A549 (cell line): ENCODE measurements around the gene ACTG2. TPM values are rescaled to one million over a fixed set of nuclear protein-coding genes. Genes with fewer than 3 reads are reported as not detected.

ENCODE experiments used
- ATAC-seq, 2 experiments: fragments of 200-7000 bp in 1 of 2; fragments of >200 bp in 1 of 2; cut with Nextera tagmentation in 1 of 2; cut with Tn5 transposase in 1 of 2; 3 replicates each; pipeline versions ENCODE4 v1.8.0 to v1.9.1; 2018 to 2020; ENCODE audit warnings: mild to moderate bottlenecking in 1 of 2, moderate library complexity in 1 of 2
- CTCF ChIA-PET: fragments of 300-600 bp; sonication (Branson Sonifier 250); formaldehyde crosslinking; extraction: SDS; loops from one replicate; lab custom pipeline; 2021; ENCODE audit warnings: antibody characterized with exemption, inconsistent platforms; lab: Yijun Ruan, JAX
- POLR2A ChIA-PET: fragments of 350-600 bp; formaldehyde crosslinking; extraction: SDS; loops from one replicate; lab custom pipeline; 2021; ENCODE audit warnings: antibody characterized with exemption, inconsistent platforms; lab: Yijun Ruan, JAX
- DNase-seq, 2 experiments: peaks; one replicate each; pipeline versions ENCODE4 v3.0.0 to v3.0.0-alpha.2; 2011 to 2016; ENCODE audit warnings: low read depth in 1 of 2, low spot score in 1 of 2
- FAIRE-seq: peaks from 2 replicates; lab custom pipeline; 2011; peaks lifted over from hg19 to GRCh38; lab: Jason Lieb, UNC
- H3K27ac ChIP-seq, 2 experiments: fragments of >200 bp; sonication (Bioruptor Twin); formaldehyde crosslinking; 3 replicates each; pipeline ENCODE4 v1.5.1; 2016 to 2017
- H3K4me1 ChIP-seq: fragments of >200 bp; sonication (Bioruptor Twin); formaldehyde crosslinking; 3 replicates; pipeline ENCODE4 v1.6.1; 2016
- H3K4me2 ChIP-seq: fragments of >200 bp; sonication (Bioruptor Twin); formaldehyde crosslinking; 3 replicates; pipeline ENCODE4 v1.6.1; 2016
- H3K4me3 ChIP-seq: fragments of >200 bp; sonication (Bioruptor Twin); formaldehyde crosslinking; 3 replicates; pipeline ENCODE4 v1.5.1; 2016
- H3K9me3 ChIP-seq: fragments of >200 bp; sonication (Bioruptor Twin); formaldehyde crosslinking; 3 replicates; pipeline ENCODE4 v1.6.1; 2016
- BCL3 ChIP-seq: fragments of >200 bp; sonication (Bioruptor Twin); formaldehyde crosslinking; IDR thresholded peaks from 3 replicates; pipeline ENCODE4 v1.6.1; 2016
- CHD2 ChIP-seq: fragments of 150-350 bp; IDR thresholded peaks from 2 replicates; pipeline ENCODE4 v1.6.1; 2014; ENCODE audit warnings: low read length; ENCODE audit not compliant: partially characterized antibody
- FOSL2 ChIP-seq, 2 experiments: fragments of 450-650 bp in 1 of 2; fragments of >200 bp in 1 of 2; sonication (Bioruptor Twin) in 1 of 2; formaldehyde crosslinking; IDR thresholded peaks; 2 replicates each; pipeline versions ENCODE4 v1.5.0 to v1.6.1; 2016 to 2020; ENCODE audit warnings: mild to moderate bottlenecking in 1 of 2, moderate library complexity in 1 of 2
- HEYL ChIP-seq: fragments of 250-450 bp; sonication (Bioruptor Pico); IDR thresholded peaks from 2 replicates; pipeline ENCODE4 v1.8.0; 2021; ENCODE audit warnings: mild to moderate bottlenecking, moderate library complexity
- HMGXB4 ChIP-seq: fragments of 250-450 bp; sonication (Bioruptor Pico); IDR thresholded peaks from 2 replicates; pipeline ENCODE4 v1.5.0; 2021; ENCODE audit warnings: mild to moderate bottlenecking, moderate library complexity, borderline replicate concordance
- HOXB5 ChIP-seq: fragments of 250-450 bp; sonication (Bioruptor Pico); IDR thresholded peaks from 2 replicates; pipeline ENCODE4 v1.5.0; 2020; ENCODE audit warnings: mild to moderate bottlenecking, moderate library complexity
- MAFK ChIP-seq: fragments of 450-650 bp; IDR thresholded peaks from 2 replicates; pipeline ENCODE4 v1.6.1; 2014; ENCODE audit not compliant: partially characterized antibody
- MAZ ChIP-seq: fragments of 150-350 bp; IDR thresholded peaks from 2 replicates; pipeline ENCODE4 v1.6.1; 2014; ENCODE audit warnings: antibody characterized with exemption, low read depth, low read length, borderline replicate concordance
- MYC ChIP-seq: IDR thresholded peaks from 2 replicates; pipeline ENCODE4 v1.6.1; 2012; ENCODE audit warnings: mild to moderate bottlenecking, inconsistent platforms, low read length, improper control_type of control experiment, borderline replicate concordance
- NFE2L2 ChIP-seq: fragments of 150-350 bp; conservative IDR thresholded peaks from 2 replicates; pipeline ENCODE4 v1.6.1; 2014; ENCODE audit warnings: low read length
- NPAS2 ChIP-seq: fragments of 250-450 bp; sonication (Bioruptor Pico); IDR thresholded peaks from 2 replicates; pipeline ENCODE4 v1.8.0; 2022; ENCODE audit warnings: mild to moderate bottlenecking, moderate library complexity, borderline replicate concordance
- NR3C1 ChIP-seq: fragments of >200 bp; sonication (Bioruptor Twin); formaldehyde crosslinking; IDR thresholded peaks from 3 replicates; pipeline ENCODE4 v1.6.1; 2017
- POLR2A ChIP-seq: IDR thresholded peaks from 2 replicates; pipeline ENCODE4 v1.6.1; 2012; ENCODE audit warnings: mild to moderate bottlenecking, low read length
- RAD21 ChIP-seq, 2 experiments: fragments of >200 bp in 1 of 2; sonication (Bioruptor Twin) in 1 of 2; formaldehyde crosslinking in 1 of 2; IDR thresholded peaks in 1 of 2; conservative IDR thresholded peaks in 1 of 2; 2 replicates in 1 of 2; 3 replicates in 1 of 2; pipeline ENCODE4 v1.6.1; 2012 to 2018; ENCODE audit warnings: inconsistent platforms in 1 of 2
- REST ChIP-seq: fragments of 200-600 bp; sonication (generic); IDR thresholded peaks from 2 replicates; pipeline ENCODE4 v1.6.1; 2016; ENCODE audit warnings: antibody characterized with exemption, mild to moderate bottlenecking, moderate library complexity
- TP53 ChIP-seq: fragments of 250-450 bp; sonication (Bioruptor Pico); IDR thresholded peaks from 2 replicates; pipeline ENCODE4 v1.5.0; 2021; ENCODE audit warnings: mild to moderate bottlenecking, moderate library complexity
- USF2 ChIP-seq: fragments of 450-650 bp; IDR thresholded peaks from 2 replicates; pipeline ENCODE4 v1.6.1; 2014; ENCODE audit warnings: antibody characterized with exemption
- ZSCAN20 ChIP-seq: fragments of 250-450 bp; sonication (Bioruptor Pico); IDR thresholded peaks from 2 replicates; pipeline ENCODE4 v1.8.0; 2022; ENCODE audit warnings: mild to moderate bottlenecking, moderate library complexity
- WGBS: methylation state at CpG from one replicate; pipeline ENCODE4 v1.1.6; 2017; ENCODE audit errors: missing lambda C conversion rate; 5-methylcytosine and 5-hydroxymethylcytosine counted together
- polyA plus RNA-seq, 4 experiments: library from polyadenylated mRNA; depleted of rRNA in 3 of 4; stranded (reverse); fragments of >200 nt; fragmentation: RNase III in 1 of 4; extraction: RNeasy Plus Mini Kit Qiagen cat#74134 plus additional on column Dnase treatment in 1 of 4; gene quantifications; 2 replicates in 3 of 4; 3 replicates in 1 of 4; pipeline ENCODE4 v1.2.3, GENCODE V29; 2011 to 2017

The ACTG2 gene
- polyA plus RNA-seq, 2 of the 4 experiments (the other 2 are of a cell fraction), result 0.04 to 0.26 TPM

- no peak overlapping the region for H3K27ac ChIP-seq
- FAIRE-seq (no peak), ATAC-seq (peak in 1 of 2 experiments; percentile 19; a peak in 2 of 6 replicates), DNase-seq (no peak)
- no peak overlapping the region for H3K4me2 ChIP-seq
- ChIA-PET CTCF (interaction anchor here (0.8 kb wide), 1 partner anchor 73 kb away, joined by 3 read pairs; no protein-coding TSS in a partner anchor), POLR2A (no interaction called here)
- WGBS, result 77% methylated on average over 4 of the region's 4 CpGs
- TF ChIP-seq TP53 (CRISPR knock-in tag), result no peak
- no peak overlapping the region for H3K4me3 ChIP-seq
- no peaks in the 10 kb centered on the region for H3K9me3 ChIP-seq
- H3K4me1 ChIP-seq, result no peaks in the 10 kb centered on the region
These were observed 4.4 kb downstream of the ACTG2 start for GRCh38 chr2:73897240-73897583.

- no peak overlapping the region for H3K4me2 ChIP-seq
These were observed 5.1 kb downstream of the ACTG2 start for GRCh38 chr2:73897934-73898333.

More at GRCh38 chr2:73897934-73898333, 5.1 kb downstream of the ACTG2 start:
- Histone ChIP-seq H3K9me3 (no peaks in the 10 kb centered on the region), H3K4me3 (no peak overlapping the region), H3K4me1 (no peaks in the 10 kb centered on the region), H3K27ac (no peak overlapping the region)
- no peak for TF ChIP-seq POLR2A
- TF ChIP-seq MAZ, result no peak
- no peak for TF ChIP-seq RAD21 (conservative IDR thresholded peaks at IDR 0.05 in 1 of 2, IDR thresholded peaks at IDR 0.05 in 1 of 2)
- TF ChIP-seq HOXB5 (CRISPR knock-in tag), result no peak
- TF ChIP-seq FOSL2 (IDR thresholded peaks at IDR 0.05), result no peak
- no peak for TF ChIP-seq FOSL2 (CRISPR knock-in tag; IDR thresholded peaks at IDR 0.05)
- TF ChIP-seq ZSCAN20 (CRISPR knock-in tag), result no peak
- TF ChIP-seq HMGXB4 (CRISPR knock-in tag), result no peak
- TF ChIP-seq MYC, result no peak
- no peak for TF ChIP-seq HEYL
- no peak for TF ChIP-seq REST
- TF ChIP-seq USF2, result no peak
- TF ChIP-seq NR3C1, result no peak
- TF ChIP-seq NPAS2 (CRISPR knock-in tag), result no peak
- no peak for TF ChIP-seq NFE2L2
- no peak for TF ChIP-seq CHD2
- TF ChIP-seq MAFK, result no peak
- no peak for TF ChIP-seq BCL3
- DNase-seq, result no peak
- no peak for FAIRE-seq
- no peak for ATAC-seq
- ChIA-PET POLR2A (no interaction called here), CTCF (no interaction called here)
- 60% methylated on average over 6 of the region's 6 CpGs for WGBS
